SK-N-SH treated with all-trans-retinoic acid at 6 μM for 48 hours (cell line): Measurements from ENCODE around the gene PLPP1.

ENCODE experiments used
- ZC3H10 ChIP-seq: fragments of 250-450 bp; sonication (Bioruptor Pico); IDR thresholded peaks from 2 replicates; pipeline ENCODE4 v1.5.1; 2021; ENCODE audit warnings: mild to moderate bottlenecking, moderate library complexity
- TF ChIP-seq, protein P1 (sequence below): fragments of 250-450 bp; sonication (Bioruptor Pico); IDR thresholded peaks from 2 replicates; pipeline ENCODE4 v1.8.0; 2020; ENCODE audit warnings: mild to moderate bottlenecking, moderate library complexity, borderline replicate concordance

DNA sequence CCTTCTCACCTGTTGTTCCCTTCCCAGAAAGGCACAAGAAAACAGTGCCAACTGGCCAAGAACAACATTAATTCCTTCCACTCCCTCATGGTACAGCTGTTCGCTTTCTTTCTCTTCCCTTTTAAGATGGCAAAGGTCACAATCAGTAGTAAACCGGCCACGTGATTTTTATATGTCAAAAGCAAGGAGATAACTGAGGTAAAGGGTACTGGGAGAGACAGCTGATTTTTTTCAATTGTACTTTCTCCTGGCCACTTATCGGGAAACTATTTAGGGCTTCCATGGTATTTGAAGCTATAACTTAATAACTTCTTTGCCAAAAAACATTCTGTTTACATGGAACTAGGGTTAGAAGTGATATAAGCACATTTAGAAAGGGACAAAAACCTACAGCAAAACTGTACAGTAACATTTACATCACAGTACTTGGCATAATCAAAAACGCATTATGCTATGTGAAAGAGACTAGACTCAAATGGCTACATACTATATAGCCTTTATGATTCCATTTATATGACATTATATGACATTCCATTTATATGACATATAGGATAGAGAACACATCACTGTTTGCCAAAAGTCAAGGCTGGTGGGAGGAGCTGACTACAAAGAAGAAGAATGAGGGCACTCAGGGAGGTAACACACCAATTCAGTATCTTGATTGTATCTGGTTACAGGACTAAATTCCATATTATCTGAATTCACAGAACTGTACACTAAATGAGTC is 24.8 kb downstream of the PLPP1 start:
- TF ChIP-seq ZC3H10 (CRISPR knock-in tag) = no peak
- TF ChIP-seq, protein P1, sequence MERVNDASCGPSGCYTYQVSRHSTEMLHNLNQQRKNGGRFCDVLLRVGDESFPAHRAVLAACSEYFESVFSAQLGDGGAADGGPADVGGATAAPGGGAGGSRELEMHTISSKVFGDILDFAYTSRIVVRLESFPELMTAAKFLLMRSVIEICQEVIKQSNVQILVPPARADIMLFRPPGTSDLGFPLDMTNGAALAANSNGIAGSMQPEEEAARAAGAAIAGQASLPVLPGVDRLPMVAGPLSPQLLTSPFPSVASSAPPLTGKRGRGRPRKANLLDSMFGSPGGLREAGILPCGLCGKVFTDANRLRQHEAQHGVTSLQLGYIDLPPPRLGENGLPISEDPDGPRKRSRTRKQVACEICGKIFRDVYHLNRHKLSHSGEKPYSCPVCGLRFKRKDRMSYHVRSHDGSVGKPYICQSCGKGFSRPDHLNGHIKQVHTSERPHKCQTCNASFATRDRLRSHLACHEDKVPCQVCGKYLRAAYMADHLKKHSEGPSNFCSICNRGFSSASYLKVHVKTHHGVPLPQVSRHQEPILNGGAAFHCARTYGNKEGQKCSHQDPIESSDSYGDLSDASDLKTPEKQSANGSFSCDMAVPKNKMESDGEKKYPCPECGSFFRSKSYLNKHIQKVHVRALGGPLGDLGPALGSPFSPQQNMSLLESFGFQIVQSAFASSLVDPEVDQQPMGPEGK (CRISPR knock-in tag) = no peak
